ENCODE results near the gene SLC39A5. TPM values are rescaled to one million over a fixed set of nuclear protein-coding genes. Genes with fewer than 3 reads are reported as not detected.

The SLC39A5 gene
- total RNA-seq (5.1 TPM), polyA plus RNA-seq (ENCODE audit: insufficient read depth, low read depth, low replicate concordance) (164 TPM)
- long read RNA-seq, donor 1, partial matches to known transcripts = 6 of 9 reads
- long read RNA-seq, donor 1, other reads (novel, unspliced or antisense) = 0 of 9 reads
- long read RNA-seq, donor 2, transcript SLC39A5-201 (11 exons, 2,031 nt) = major isoform, 9 of 23 reads
- long read RNA-seq, donor 2, partial matches to known transcripts = 11 of 23 reads
- long read RNA-seq, donor 2, other reads (novel, unspliced or antisense) = 0 of 23 reads
- long read RNA-seq, donor 3, transcript SLC39A5-201 (11 exons, 2,031 nt) = major isoform, 6 of 40 reads
- long read RNA-seq, donor 3, partial matches to known transcripts = 23 of 40 reads
- long read RNA-seq, donor 3, other reads (novel, unspliced or antisense) = 5 of 40 reads
- long read RNA-seq, donor 4, partial matches to known transcripts = 23 of 39 reads
- long read RNA-seq, donor 4, other reads (novel, unspliced or antisense) = 12 of 39 reads
- long read RNA-seq, donor 5 = 0 reads
- long read RNA-seq, donor 6, partial matches to known transcripts = 25 of 34 reads
- long read RNA-seq, donor 6, other reads (novel, unspliced or antisense) = 5 of 34 reads
- long read RNA-seq, donor 7, partial matches to known transcripts = 4 of 12 reads
- long read RNA-seq, donor 7, other reads (novel, unspliced or antisense) = 6 of 12 reads
- long read RNA-seq, donor 8, partial matches to known transcripts = 18 of 20 reads
- long read RNA-seq, donor 8, other reads (novel, unspliced or antisense) = 0 of 20 reads
- long read RNA-seq, donor 9, partial matches to known transcripts = 27 of 30 reads
- long read RNA-seq, donor 9, other reads (novel, unspliced or antisense) = 0 of 30 reads
- long read RNA-seq, donor 10, partial matches to known transcripts = 24 of 29 reads
- long read RNA-seq, donor 10, other reads (novel, unspliced or antisense) = 0 of 29 reads

GRCh38 chr12:56229916-56230431, at the start of gene SLC39A5:
SLC39A5 (plus strand) TSS chr12:56230051; CDS start chr12:56231275, 1,224 bp downstream.
- H3K4me1 ChIP-seq (ENCODE audit: control insufficient read depth in 2 of 3, insufficient read depth in 2 of 3, low read depth in 1 of 3, low read length in 3 of 3) = peaks cover 0 to 4% (median 0%) of the 10 kb centered on the region in 3 donors
- intact Hi-C loops (cut with DNase I) = no loop called here
- no peaks in the 10 kb centered on the region for H3K27me3 ChIP-seq (ENCODE audit: control insufficient read depth, insufficient read depth, low read length)
- DNase-seq = no peak
- peak within 1 kb of the TSS in 2 of 3 donors; percentile 64 to 68 for H3K4me3 ChIP-seq (ENCODE audit: low read length in 3 of 3)
- no peak for FAIRE-seq
- no peak for TF ChIP-seq CTCF (IDR thresholded peaks at IDR 0.05; ENCODE audit: borderline replicate concordance, extremely low read depth, insufficient read depth)
- peak within 1 kb of the TSS; percentile 84 to 88 for H3K27ac ChIP-seq (ENCODE audit: low read depth in 2 of 2, low read length in 2 of 2)
- peak within 1 kb of the TSS in 2 of 3 donors; percentile 8 to 55 for H3K9ac ChIP-seq (ENCODE audit: low read length in 3 of 3)
- peaks cover 0 to 2% (median 0%) of the 10 kb centered on the region in 3 donors for H3K36me3 ChIP-seq (ENCODE audit: control insufficient read depth in 2 of 3, insufficient read depth in 3 of 3, low read length in 3 of 3)
- no peaks in the 10 kb centered on the region for H3K9me3 ChIP-seq (ENCODE audit: control insufficient read depth in 2 of 3, insufficient read depth in 1 of 3, low read length in 3 of 3)

- peaks cover 5 to 24% (median 19%) of the 10 kb centered on the region in 3 donors for H3K36me3 ChIP-seq (ENCODE audit: control insufficient read depth in 2 of 3, insufficient read depth in 3 of 3, low read length in 3 of 3)
- no peak for DNase-seq
Observed at GRCh38 chr12:56186957-56187356, 42.9 kb upstream of the SLC39A5 start.

More at GRCh38 chr12:56186957-56187356, 42.9 kb upstream of the SLC39A5 start:
- peaks cover 0 to 19% (median 10%) of the 10 kb centered on the region in 3 donors for H3K4me1 ChIP-seq (ENCODE audit: control insufficient read depth in 2 of 3, insufficient read depth in 2 of 3, low read depth in 1 of 3, low read length in 3 of 3)
- no peak overlapping the region for H3K4me3 ChIP-seq (ENCODE audit: low read length in 3 of 3)
- intact Hi-C loops (cut with DNase I) = loop anchor here (10.0 kb wide), 1 partner anchor 62 kb away; the partner anchor contains the start of gene ESYT1
- no peak for FAIRE-seq
- no peaks in the 10 kb centered on the region for H3K27me3 ChIP-seq (ENCODE audit: control insufficient read depth, insufficient read depth, low read length)
- no peak overlapping the region for H3K9ac ChIP-seq (ENCODE audit: low read length in 3 of 3)
- no peaks in the 10 kb centered on the region for H3K9me3 ChIP-seq (ENCODE audit: control insufficient read depth in 2 of 3, insufficient read depth in 1 of 3, low read length in 3 of 3)
- no peak overlapping the region for H3K27ac ChIP-seq (ENCODE audit: low read depth in 2 of 2, low read length in 2 of 2)
- no peak for TF ChIP-seq CTCF (IDR thresholded peaks at IDR 0.05; ENCODE audit: borderline replicate concordance, extremely low read depth, insufficient read depth)
